ENCODE measurements around the gene PARD6B.
"Not testable (repeated sequence)": the region's sequence is repeated elsewhere in the genome, so short reads cannot be mapped to it uniquely, and the experiment has no call there.

The PARD6B gene

GRCh38 chr20:50798650-50799049 is 67.3 kb downstream of the PARD6B start:
- Histone ChIP-seq H3K4me3 (ENCODE audit: low read depth in 1 of 5, low read length in 5 of 5) (no peak overlapping the region), H3K4me1 (ENCODE audit: control insufficient read depth in 5 of 5, insufficient read depth in 5 of 5, low read length in 5 of 5) (peaks cover 0 to 16% (median 15%) of the 10 kb centered on the region in 5 donors), H3K36me3 (ENCODE audit: control insufficient read depth in 5 of 5, insufficient read depth in 5 of 5, low read length in 5 of 5) (no peaks in the 10 kb centered on the region), H3K27me3 (ENCODE audit: control insufficient read depth in 5 of 5, insufficient read depth in 4 of 5, low read length in 5 of 5) (no peaks in the 10 kb centered on the region), H3K27ac (ENCODE audit: low read depth, low read length) (no peak overlapping the region), H3K9ac (ENCODE audit: low read length in 5 of 5) (no peak overlapping the region), H3K9me3 (ENCODE audit: control insufficient read depth in 5 of 5, low read length in 5 of 5) (no peaks in the 10 kb centered on the region)

- Histone ChIP-seq H3K36me3 (ENCODE audit: control insufficient read depth in 5 of 5, insufficient read depth in 5 of 5, low read length in 5 of 5) (no peaks in the 10 kb centered on the region), H3K9ac (ENCODE audit: low read length in 5 of 5) (no peak overlapping the region), H3K4me3 (ENCODE audit: low read depth in 1 of 5, low read length in 5 of 5) (no peak overlapping the region), H3K27me3 (ENCODE audit: control insufficient read depth in 5 of 5, insufficient read depth in 4 of 5, low read length in 5 of 5) (no peaks in the 10 kb centered on the region), H3K9me3 (ENCODE audit: control insufficient read depth in 5 of 5, low read length in 5 of 5) (no peaks in the 10 kb centered on the region), H3K4me1 (ENCODE audit: control insufficient read depth in 5 of 5, insufficient read depth in 5 of 5, low read length in 5 of 5) (peaks cover 0 to 12% (median 11%) of the 10 kb centered on the region in 5 donors), H3K27ac (ENCODE audit: low read depth, low read length) (no peak overlapping the region)
These were observed 68.0 kb downstream of the PARD6B start for GRCh38 chr20:50799176-50799889.

- H3K4me1 ChIP-seq (ENCODE audit: control insufficient read depth in 5 of 5, insufficient read depth in 5 of 5, low read length in 5 of 5), result peaks cover 0 to 7% (median 6%) of the 10 kb centered on the region in 5 donors
These were observed 68.6 kb downstream of the PARD6B start for GRCh38 chr20:50799890-50800550.

GRCh38 chr20:50800986-50801746 is 69.8 kb downstream of the PARD6B start:
- H3K27me3 ChIP-seq (ENCODE audit: control insufficient read depth in 5 of 5, insufficient read depth in 4 of 5, low read length in 5 of 5); H3K9me3 ChIP-seq (ENCODE audit: control insufficient read depth in 5 of 5, low read length in 5 of 5); H3K36me3 ChIP-seq (ENCODE audit: control insufficient read depth in 5 of 5, insufficient read depth in 5 of 5, low read length in 5 of 5); H3K4me1 ChIP-seq (ENCODE audit: control insufficient read depth in 5 of 5, insufficient read depth in 5 of 5, low read length in 5 of 5); H3K9ac ChIP-seq (ENCODE audit: low read length in 5 of 5); H3K27ac ChIP-seq (ENCODE audit: low read depth, low read length); H3K4me3 ChIP-seq (ENCODE audit: low read depth in 1 of 5, low read length in 5 of 5): not testable (repeated sequence)

More at GRCh38 chr20:50799890-50800550, 68.6 kb downstream of the PARD6B start:
- no peak overlapping the region for H3K27ac ChIP-seq (ENCODE audit: low read depth, low read length)
- H3K4me3 ChIP-seq (ENCODE audit: low read depth in 1 of 5, low read length in 5 of 5), result no peak overlapping the region
- H3K27me3 ChIP-seq (ENCODE audit: control insufficient read depth in 5 of 5, insufficient read depth in 4 of 5, low read length in 5 of 5), result no peaks in the 10 kb centered on the region
- H3K9me3 ChIP-seq (ENCODE audit: control insufficient read depth in 5 of 5, low read length in 5 of 5), result no peaks in the 10 kb centered on the region
- H3K9ac ChIP-seq (ENCODE audit: low read length in 5 of 5), result no peak overlapping the region
- H3K36me3 ChIP-seq (ENCODE audit: control insufficient read depth in 5 of 5, insufficient read depth in 5 of 5, low read length in 5 of 5), result no peaks in the 10 kb centered on the region

GRCh38 chr20:50801747-50802125 is 70.4 kb downstream of the PARD6B start:
- no peaks in the 10 kb centered on the region for H3K4me1 ChIP-seq (ENCODE audit: control insufficient read depth in 5 of 5, insufficient read depth in 5 of 5, low read length in 5 of 5)
- no peak overlapping the region for H3K27ac ChIP-seq (ENCODE audit: low read depth, low read length)
- H3K36me3 ChIP-seq (ENCODE audit: control insufficient read depth in 5 of 5, insufficient read depth in 5 of 5, low read length in 5 of 5), result no peaks in the 10 kb centered on the region
- no peaks in the 10 kb centered on the region for H3K27me3 ChIP-seq (ENCODE audit: control insufficient read depth in 5 of 5, insufficient read depth in 4 of 5, low read length in 5 of 5)
- no peaks in the 10 kb centered on the region for H3K9me3 ChIP-seq (ENCODE audit: control insufficient read depth in 5 of 5, low read length in 5 of 5)
- no peak overlapping the region for H3K9ac ChIP-seq (ENCODE audit: low read length in 5 of 5)
- no peak overlapping the region for H3K4me3 ChIP-seq (ENCODE audit: low read depth in 1 of 5, low read length in 5 of 5)

GRCh38 chr20:50802289-50802688 is 70.9 kb downstream of the PARD6B start:
- H3K4me1 ChIP-seq (ENCODE audit: control insufficient read depth in 5 of 5, insufficient read depth in 5 of 5, low read length in 5 of 5), result no peaks in the 10 kb centered on the region
- H3K36me3 ChIP-seq (ENCODE audit: control insufficient read depth in 5 of 5, insufficient read depth in 5 of 5, low read length in 5 of 5), result no peaks in the 10 kb centered on the region

GRCh38 chr20:50804437-50805348 is 73.3 kb downstream of the PARD6B start:
- H3K9ac ChIP-seq (ENCODE audit: low read length in 5 of 5), result no peak overlapping the region
- H3K9me3 ChIP-seq (ENCODE audit: control insufficient read depth in 5 of 5, low read length in 5 of 5), result no peaks in the 10 kb centered on the region
- no peaks in the 10 kb centered on the region for H3K4me1 ChIP-seq (ENCODE audit: control insufficient read depth in 5 of 5, insufficient read depth in 5 of 5, low read length in 5 of 5)
- no peak overlapping the region for H3K4me3 ChIP-seq (ENCODE audit: low read depth in 1 of 5, low read length in 5 of 5)
- no peaks in the 10 kb centered on the region for H3K27me3 ChIP-seq (ENCODE audit: control insufficient read depth in 5 of 5, insufficient read depth in 4 of 5, low read length in 5 of 5)
- no peak overlapping the region for H3K27ac ChIP-seq (ENCODE audit: low read depth, low read length)
- no peaks in the 10 kb centered on the region for H3K36me3 ChIP-seq (ENCODE audit: control insufficient read depth in 5 of 5, insufficient read depth in 5 of 5, low read length in 5 of 5)

More at GRCh38 chr20:50802289-50802688, 70.9 kb downstream of the PARD6B start:
- Histone ChIP-seq H3K9me3 (ENCODE audit: control insufficient read depth in 5 of 5, low read length in 5 of 5) (no peaks in the 10 kb centered on the region), H3K27ac (ENCODE audit: low read depth, low read length) (no peak overlapping the region), H3K4me3 (ENCODE audit: low read depth in 1 of 5, low read length in 5 of 5) (no peak overlapping the region), H3K27me3 (ENCODE audit: control insufficient read depth in 5 of 5, insufficient read depth in 4 of 5, low read length in 5 of 5) (no peaks in the 10 kb centered on the region), H3K9ac (ENCODE audit: low read length in 5 of 5) (no peak overlapping the region)

- H3K36me3 ChIP-seq (ENCODE audit: control insufficient read depth in 5 of 5, insufficient read depth in 5 of 5, low read length in 5 of 5), result no peaks in the 10 kb centered on the region
- H3K27ac ChIP-seq (ENCODE audit: low read depth, low read length), result no peak overlapping the region
- H3K9me3 ChIP-seq (ENCODE audit: control insufficient read depth in 5 of 5, low read length in 5 of 5), result no peaks in the 10 kb centered on the region
These were observed 73.9 kb downstream of the PARD6B start for GRCh38 chr20:50805349-50805684.

GRCh38 chr20:50806126-50806768 is 74.9 kb downstream of the PARD6B start:
- H3K9me3 ChIP-seq (ENCODE audit: control insufficient read depth in 5 of 5, low read length in 5 of 5), result no peaks in the 10 kb centered on the region
- no peak overlapping the region for H3K27ac ChIP-seq (ENCODE audit: low read depth, low read length)
- no peaks in the 10 kb centered on the region for H3K27me3 ChIP-seq (ENCODE audit: control insufficient read depth in 5 of 5, insufficient read depth in 4 of 5, low read length in 5 of 5)
- no peak overlapping the region for H3K9ac ChIP-seq (ENCODE audit: low read length in 5 of 5)
- H3K36me3 ChIP-seq (ENCODE audit: control insufficient read depth in 5 of 5, insufficient read depth in 5 of 5, low read length in 5 of 5), result no peaks in the 10 kb centered on the region
- H3K4me1 ChIP-seq (ENCODE audit: control insufficient read depth in 5 of 5, insufficient read depth in 5 of 5, low read length in 5 of 5), result no peaks in the 10 kb centered on the region
- no peak overlapping the region for H3K4me3 ChIP-seq (ENCODE audit: low read depth in 1 of 5, low read length in 5 of 5)

More at GRCh38 chr20:50805349-50805684, 73.9 kb downstream of the PARD6B start:
- Histone ChIP-seq H3K4me3 (ENCODE audit: low read depth in 1 of 5, low read length in 5 of 5) (no peak overlapping the region), H3K27me3 (ENCODE audit: control insufficient read depth in 5 of 5, insufficient read depth in 4 of 5, low read length in 5 of 5) (no peaks in the 10 kb centered on the region), H3K4me1 (ENCODE audit: control insufficient read depth in 5 of 5, insufficient read depth in 5 of 5, low read length in 5 of 5) (no peaks in the 10 kb centered on the region), H3K9ac (ENCODE audit: low read length in 5 of 5) (no peak overlapping the region)

Measured in subcutaneous abdominal adipose tissue (tissue), 5 donors.